ENCODE measurements around the gene PDCD11.
"Not testable (repeated sequence)": the region's sequence is repeated elsewhere in the genome, so short reads cannot be mapped to it uniquely, and the experiment has no call there.

- TF ChIP-seq CTCF, POLR2A (IDR thresholded peaks at IDR 0.05): not testable (repeated sequence)
Observed at GRCh38 chr10:103359493-103359892, 36.9 kb upstream of the PDCD11 start.

Data from uterus (tissue), 2 donors.